Glutamatergic neuron (in vitro differentiated cells): ENCODE data around the gene TCOF1. TPM values are rescaled to one million over a fixed set of nuclear protein-coding genes. Genes with fewer than 3 reads are reported as not detected.

Source experiments
- DNase-seq: peaks from one replicate; pipeline ENCODE4 v3.0.0; 2022
- H3K27ac Mint-ChIP-seq: one replicate; pipeline ENCODE4 v1.8.0; 2020; ENCODE audit warnings: mild to moderate bottlenecking, mixed read lengths, inconsistent platforms; ENCODE audit not compliant: unreplicated experiment
- H3K27me3 Mint-ChIP-seq: one replicate; pipeline ENCODE4 v1.8.0; 2020; ENCODE audit warnings: mild to moderate bottlenecking, moderate library complexity, mixed read lengths, inconsistent platforms; ENCODE audit not compliant: unreplicated experiment
- H3K36me3 Mint-ChIP-seq: one replicate; pipeline ENCODE4 v1.8.0; 2020; ENCODE audit warnings: mild to moderate bottlenecking, mixed read lengths, inconsistent platforms; ENCODE audit not compliant: unreplicated experiment
- H3K4me1 Mint-ChIP-seq: one replicate; pipeline ENCODE4 v1.8.0; 2020; ENCODE audit warnings: mild to moderate bottlenecking, low read depth, mixed read lengths, inconsistent platforms; ENCODE audit not compliant: unreplicated experiment
- H3K4me3 Mint-ChIP-seq: one replicate; pipeline ENCODE4 v1.8.0; 2020; ENCODE audit warnings: mild to moderate bottlenecking, mixed read lengths, inconsistent platforms; ENCODE audit not compliant: unreplicated experiment
- H3K9me3 Mint-ChIP-seq: one replicate; pipeline ENCODE4 v1.8.0; 2020; ENCODE audit warnings: mild to moderate bottlenecking, moderate library complexity, mixed read lengths, inconsistent platforms; ENCODE audit not compliant: unreplicated experiment
- CTCF ChIP-seq: fragments of 200-600 bp; sonication (generic); IDR thresholded peaks from one replicate; pipeline ENCODE4 v1.5.0; 2021; ENCODE audit not compliant: partially characterized antibody, unreplicated experiment
- total RNA-seq: library from RNA; stranded (reverse); fragmentation: NEBNext Ultra II Directional; extraction: Animal tissue kit (Norgen Biotek cat#: 25700); gene quantifications from one replicate; pipeline ENCODE4 v1.2.1, GENCODE V29; 2021; ENCODE audit not compliant: unreplicated experiment

The TCOF1 gene
- total RNA-seq, 1 donor from 2014 or later, result 39.7 TPM

- Mint-ChIP-seq H3K9me3 (peaks cover 4% of the 10 kb centered on the region), H3K27ac (no peak overlapping the region), H3K27me3 (peaks cover 3% of the 10 kb centered on the region), H3K4me1 (peaks cover 7% of the 10 kb centered on the region), H3K4me3 (no peak overlapping the region), H3K36me3 (no peaks in the 10 kb centered on the region)
- DNase-seq, result no peak
- TF ChIP-seq CTCF, result no peak
Measured at GRCh38 chr5:150406103-150406722, 48.7 kb downstream of the TCOF1 start.

GRCh38 chr5:150406723-150407095, 49.2 kb downstream of the TCOF1 start:
- H3K27ac Mint-ChIP-seq, result no peak overlapping the region
- H3K9me3 Mint-ChIP-seq, result peaks cover 4% of the 10 kb centered on the region
- peaks cover 2% of the 10 kb centered on the region for H3K27me3 Mint-ChIP-seq
- H3K4me3 Mint-ChIP-seq, result no peak overlapping the region
- no peaks in the 10 kb centered on the region for H3K36me3 Mint-ChIP-seq
- no peak for DNase-seq
- no peak for TF ChIP-seq CTCF
- peaks cover 8% of the 10 kb centered on the region for H3K4me1 Mint-ChIP-seq

GRCh38 chr5:150407096-150407720, 49.7 kb downstream of the TCOF1 start:
- TF ChIP-seq CTCF, result no peak
- no peak overlapping the region for H3K27ac Mint-ChIP-seq

GRCh38 chr5:150408231-150408943, 50.9 kb downstream of the TCOF1 start:
- H3K4me1 Mint-ChIP-seq, result peaks cover 8% of the 10 kb centered on the region
- peaks cover 2% of the 10 kb centered on the region for H3K27me3 Mint-ChIP-seq
- H3K4me3 Mint-ChIP-seq, result no peak overlapping the region
- H3K27ac Mint-ChIP-seq, result no peak overlapping the region
- DNase-seq, result no peak
- peaks cover 3% of the 10 kb centered on the region for H3K9me3 Mint-ChIP-seq
- TF ChIP-seq CTCF, result no peak
- H3K36me3 Mint-ChIP-seq, result no peaks in the 10 kb centered on the region

More at GRCh38 chr5:150407096-150407720, 49.7 kb downstream of the TCOF1 start:
- H3K27me3 Mint-ChIP-seq, result peaks cover 2% of the 10 kb centered on the region
- no peaks in the 10 kb centered on the region for H3K36me3 Mint-ChIP-seq
- peaks cover 4% of the 10 kb centered on the region for H3K9me3 Mint-ChIP-seq
- DNase-seq, result no peak
- H3K4me1 Mint-ChIP-seq, result peaks cover 8% of the 10 kb centered on the region
- no peak overlapping the region for H3K4me3 Mint-ChIP-seq
